B cell (primary cell): Measurements from ENCODE around the gene MON2. TPM values are rescaled to one million over a fixed set of nuclear protein-coding genes. Genes with fewer than 3 reads are reported as not detected.

Experiments
- ATAC-seq: fragments of 200-7000 bp; cut with Tn5 transposase; one replicate; pipeline ENCODE4 v1.10.0; 2021; ENCODE audit warnings: low read depth, mild to moderate bottlenecking, moderate number of reproducible peaks, moderate library complexity
- CTCF ChIA-PET: fragments of 350-600 bp; sonication (Branson Sonifier 250); formaldehyde crosslinking; loops from one replicate; lab custom pipeline; 2021; ENCODE audit warnings: antibody characterized with exemption, inconsistent platforms; lab: Charles Lee
- POLR2A ChIA-PET: fragments of 350-600 bp; sonication (Branson Sonifier 250); formaldehyde crosslinking; loops from one replicate; lab custom pipeline; 2021; ENCODE audit warnings: antibody characterized with exemption; lab: Charles Lee
- DNase-seq: peaks from one replicate; pipeline ENCODE4 v3.0.0; 2013
- H2AFZ ChIP-seq: 2 replicates; pipeline ENCODE4 v1.6.1; 2012; ENCODE audit warnings: mild to moderate bottlenecking, low read depth, low read length; ENCODE audit not compliant: insufficient read depth, poor library complexity, severe bottlenecking
- H3K27ac ChIP-seq, 2 donors: 1 replicate in 1 of 2; 2 replicates in 1 of 2; pipeline ENCODE4 v1.5.1; 2012 to 2013; ENCODE audit warnings: low read length in 2 of 2, mild to moderate bottlenecking in 2 of 2, moderate library complexity in 1 of 2
- H3K27me3 ChIP-seq, 4 experiments: fragments of 200-600 bp in 1 of 4; sonication (generic) in 1 of 4; replicated peaks in 1 of 4; 1 replicate in 2 of 4; 2 replicates in 2 of 4; pipeline versions ENCODE4 v1.6.1 to v1.7.0; 2013 to 2016; ENCODE audit warnings: low read length in 3 of 4, mild to moderate bottlenecking in 2 of 4, mixed read lengths in 1 of 4, moderate library complexity in 1 of 4; ENCODE audit not compliant: insufficient read depth in 4 of 4, control insufficient read depth in 3 of 4; ENCODE audit errors: control extremely low read depth in 1 of 4
- H3K36me3 ChIP-seq, 2 experiments: replicated peaks in 1 of 2; 1 replicate in 1 of 2; 2 replicates in 1 of 2; pipeline versions ENCODE4 v1.6.1 to v1.7.1; 2013; ENCODE audit warnings: low read length in 1 of 2; ENCODE audit not compliant: insufficient read depth in 2 of 2, control insufficient read depth in 1 of 2; ENCODE audit errors: control extremely low read depth in 1 of 2, extremely low read depth in 1 of 2
- H3K4me1 ChIP-seq, 2 donors: fragments of 200-600 bp in 1 of 2; sonication (generic) in 1 of 2; 1 replicate in 1 of 2; 2 replicates in 1 of 2; pipeline versions ENCODE4 v1.5.1 to v1.6.1; 2013 to 2017; ENCODE audit warnings: low read length in 2 of 2; ENCODE audit not compliant: control insufficient read depth in 2 of 2, insufficient read depth in 2 of 2
- H3K4me2 ChIP-seq: replicated peaks from 2 replicates; pipeline ENCODE3; 2012; ENCODE audit warnings: mild to moderate bottlenecking, low read depth, low read length; ENCODE audit not compliant: poor library complexity, severe bottlenecking
- H3K4me3 ChIP-seq, 5 experiments: fragments of 200-600 bp in 1 of 5; sonication (generic) in 1 of 5; 1 replicate in 3 of 5; 2 replicates in 2 of 5; pipeline versions ENCODE4 v1.5.1 to v1.7.0; 2011 to 2016; ENCODE audit warnings: low read length in 4 of 5, mild to moderate bottlenecking in 4 of 5, low read depth in 2 of 5, control low read depth in 1 of 5, moderate library complexity in 1 of 5; ENCODE audit not compliant: insufficient read depth in 1 of 5; ENCODE audit errors: control extremely low read depth in 1 of 5, extremely low read depth in 1 of 5
- H3K79me2 ChIP-seq: fragments of 200-600 bp; sonication (generic); one replicate; pipeline ENCODE4 v1.6.0; 2016; ENCODE audit warnings: low read length; ENCODE audit not compliant: control insufficient read depth, insufficient read depth
- H3K9ac ChIP-seq: fragments of 200-600 bp; sonication (generic); 2 replicates; pipeline ENCODE4 v1.6.1; 2017; ENCODE audit warnings: mild to moderate bottlenecking, low read length, moderate library complexity
- H3K9me3 ChIP-seq, 3 donors: one replicate each; pipeline versions ENCODE4 v1.6.1 to v1.7.1; 2013; ENCODE audit warnings: low read length in 2 of 3; ENCODE audit not compliant: control insufficient read depth in 2 of 3, insufficient read depth in 1 of 3; ENCODE audit errors: control extremely low read depth in 1 of 3
- H4K20me1 ChIP-seq: 2 replicates; pipeline ENCODE4 v1.6.0; 2012; ENCODE audit warnings: mild to moderate bottlenecking, low read length; ENCODE audit not compliant: insufficient read depth, control insufficient read depth, poor library complexity, severe bottlenecking
- H3K27ac Mint-ChIP-seq: one replicate; pipeline ENCODE4 v1.8.0; 2021; ENCODE audit warnings: mixed read lengths
- H3K27me3 Mint-ChIP-seq: one replicate; pipeline ENCODE4 v1.8.0; 2021; ENCODE audit warnings: mixed read lengths
- H3K4me1 Mint-ChIP-seq: one replicate; pipeline ENCODE4 v1.8.0; 2021; ENCODE audit warnings: mixed read lengths
- H3K4me3 Mint-ChIP-seq: one replicate; pipeline ENCODE4 v1.8.0; 2021; ENCODE audit warnings: mixed read lengths
- H3K9me3 Mint-ChIP-seq: one replicate; pipeline ENCODE4 v1.8.0; 2022; ENCODE audit warnings: mixed read lengths; ENCODE audit not compliant: insufficient read depth
- CTCF ChIP-seq: fragments of 200-600 bp; IDR thresholded peaks from one replicate; pipeline ENCODE4 v1.8.0; 2022; ENCODE audit warnings: antibody characterized with exemption, mild to moderate bottlenecking
- EZH2 ChIP-seq: IDR thresholded peaks from 2 replicates; pipeline ENCODE4 v1.6.1; 2012; ENCODE audit warnings: borderline replicate concordance, low read depth, mild to moderate bottlenecking, moderate library complexity, low read length; ENCODE audit not compliant: insufficient read depth, poor library complexity, severe bottlenecking
- WGBS: methylation state at CpG from one replicate; pipeline ENCODE4 v1.1.5; 2013; ENCODE audit warnings: missing lambda C conversion rate; ENCODE audit not compliant: insufficient coverage; 5-methylcytosine and 5-hydroxymethylcytosine counted together
- intact Hi-C: fragments of 100-400 bp; cut with micrococcal nuclease; formaldehyde crosslinking; loops from one replicate; pipeline ENCODE4 v1.10.0; 2022
- polyA plus RNA-seq: library from polyadenylated mRNA; depleted of rRNA; stranded (reverse); fragments of >200 nt; gene quantifications from 2 replicates; pipeline ENCODE4 v1.2.3, GENCODE V29; 2012
- total RNA-seq, 2 donors: library from RNA; stranded (reverse); fragments of 120-200 nt in 1 of 2; gene quantifications; 1 replicate in 1 of 2; 2 replicates in 1 of 2; pipeline versions ENCODE4 v1.2.3 to v1.2.4, GENCODE V29; 2013 to 2022

MON2 gene
- total and polyA plus RNA-seq, 2 donors (not counting 1 experiment from before 2014, with no cell fraction given): 18.9 to 104 TPM

DNA sequence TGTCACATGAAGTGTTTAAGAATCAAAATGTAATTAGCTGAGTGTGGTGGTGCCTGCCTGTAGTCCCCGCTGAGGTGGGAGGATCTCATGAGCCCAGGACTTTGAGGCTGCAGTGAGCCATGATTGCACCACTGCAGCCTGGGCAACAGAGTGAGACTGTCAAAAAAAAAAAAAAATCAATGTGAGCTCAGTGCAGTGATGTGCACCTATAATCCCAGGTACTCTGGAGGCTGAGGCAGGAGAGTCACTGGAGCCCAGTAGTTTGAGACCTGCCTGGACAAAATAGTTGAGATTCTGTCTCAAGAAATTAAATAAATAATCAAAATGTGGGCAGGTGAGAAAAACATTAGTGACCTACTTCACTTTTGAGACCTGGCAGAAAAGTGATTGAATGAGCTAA, 140.0 kb downstream of the MON2 start:
- no peak overlapping the region for H3K27ac ChIP-seq
- H3K4me2 ChIP-seq: no peak overlapping the region
- no peaks in the 10 kb centered on the region for H3K27me3 ChIP-seq
- Mint-ChIP-seq H3K4me1 (peaks cover 32% of the 10 kb centered on the region), H3K27me3 (no peaks in the 10 kb centered on the region), H3K9me3 (no peaks in the 10 kb centered on the region), H3K27ac (no peak overlapping the region), H3K4me3 (no peak overlapping the region)
- H2AFZ ChIP-seq: no peak overlapping the region
- DNase-seq (no peak), ATAC-seq (no peak)
- peaks cover 16 to 20% of the 10 kb centered on the region in 2 donors for H3K4me1 ChIP-seq
- H3K4me3 ChIP-seq: no peak overlapping the region
- H4K20me1 ChIP-seq: no peaks in the 10 kb centered on the region
- 100% methylated on average over 1 of the region's 1 CpG for whole genome bisulfite sequencing
- no peak overlapping the region for H3K9ac ChIP-seq
- POLR2A ChIA-PET: interaction anchor here (1.3 kb wide), 1 partner anchor 8 kb away, joined by 5 read pairs; no protein-coding TSS in a partner anchor
- CTCF ChIA-PET: interaction anchor here (0.7 to 1.8 kb wide), 5 partner anchors 8 to 206 kb away, joined by 3 to 6 read pairs (median 3); no protein-coding TSS in a partner anchor
- H3K36me3 ChIP-seq: no peaks in the 10 kb centered on the region
- intact Hi-C loops: loop anchor here (10.0 kb wide), 1 partner anchor 1798 kb away; the partner anchor contains the start of gene XPOT
- no peak for TF ChIP-seq EZH2
- TF ChIP-seq CTCF: no peak
- peaks cover 68% of the 10 kb centered on the region for H3K79me2 ChIP-seq
- H3K9me3 ChIP-seq: no peaks in the 10 kb centered on the region

DNA sequence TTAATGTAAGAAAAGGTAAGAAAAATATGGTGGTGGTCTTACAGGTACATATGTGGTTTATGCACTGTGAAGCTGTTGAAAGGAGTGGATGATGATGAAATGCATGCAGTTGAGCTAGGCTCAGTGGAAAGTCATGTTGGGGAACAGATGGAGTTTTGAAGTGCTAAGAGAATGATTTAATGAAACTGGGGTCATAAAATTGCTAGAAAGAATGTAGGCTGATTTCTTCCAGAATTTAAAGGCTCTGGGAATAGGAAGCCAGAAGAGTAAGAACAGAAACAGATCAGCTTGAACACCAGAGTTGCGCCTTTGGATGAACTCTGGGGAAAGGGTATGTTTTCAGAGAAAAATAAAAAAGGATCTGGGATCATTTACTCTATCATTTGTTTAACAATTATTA, 146.5 kb downstream of the MON2 start:
- H3K4me1 ChIP-seq: no peaks in the 10 kb centered on the region
- POLR2A ChIA-PET: no interaction called here
- no peak overlapping the region for H3K27ac Mint-ChIP-seq
- H3K27me3 Mint-ChIP-seq: no peaks in the 10 kb centered on the region
- DNase-seq: no peak
- WGBS: no CpG with 5 or more reads among the region's 1 CpG
- H3K9me3 Mint-ChIP-seq: no peaks in the 10 kb centered on the region
- ATAC-seq: no peak
- H3K27me3 ChIP-seq: no peaks in the 10 kb centered on the region
- no peak overlapping the region for H3K27ac ChIP-seq
- no peak for TF ChIP-seq CTCF
- no peak for TF ChIP-seq EZH2
- intact Hi-C loops: no loop called here
- H4K20me1 ChIP-seq: no peaks in the 10 kb centered on the region
- no peak overlapping the region for H3K4me3 ChIP-seq
- no peak overlapping the region for H3K9ac ChIP-seq
- no peaks in the 10 kb centered on the region for H3K9me3 ChIP-seq
- no peaks in the 10 kb centered on the region for H3K4me1 Mint-ChIP-seq
- H3K4me3 Mint-ChIP-seq: no peak overlapping the region
- peaks cover 0 to 1% of the 10 kb centered on the region in 2 experiments for H3K36me3 ChIP-seq
- H2AFZ ChIP-seq: no peak overlapping the region
- CTCF ChIA-PET: interaction anchor here (0.6 to 1.1 kb wide), 2 partner anchors 23 to 181 kb away, joined by 3 to 4 read pairs; no protein-coding TSS in a partner anchor
- no peak overlapping the region for H3K4me2 ChIP-seq
- peaks cover 33% of the 10 kb centered on the region for H3K79me2 ChIP-seq
